Uterus (tissue), 2 donors: ENCODE results near the gene HSFX2.
"Not testable (repeated sequence)": the region's sequence is repeated elsewhere in the genome, so short reads cannot be mapped to it uniquely, and the experiment has no call there.

ENCODE experiments used
- CTCF ChIP-seq, 4 experiments: fragments of 200-600 bp in 2 of 4; fragments of 450-650 bp in 2 of 4; sonication (generic) in 2 of 4; IDR thresholded peaks; one replicate each; pipeline ENCODE4 v1.5.1; 2016 to 2019; ENCODE audit warnings: antibody characterized with exemption in 4 of 4, mild to moderate bottlenecking in 2 of 4, moderate library complexity in 1 of 4
- POLR2A ChIP-seq, 2 donors: fragments of 450-650 bp; IDR thresholded peaks; one replicate each; pipeline ENCODE4 v1.6.1; 2016; ENCODE audit warnings: antibody characterized with exemption in 2 of 2, mild to moderate bottlenecking in 1 of 2, moderate library complexity in 1 of 2

GRCh38 chrX:149598603-149599002 lies 3.5 kb upstream of the HSFX2 start:
- not testable (repeated sequence) for TF ChIP-seq CTCF, POLR2A (IDR thresholded peaks at IDR 0.05)
